ENCODE results near the gene GYS1.
A peak's percentile ranks its signal among the peaks of the same experiment; 100 is the strongest.

GYS1 gene

DNA sequence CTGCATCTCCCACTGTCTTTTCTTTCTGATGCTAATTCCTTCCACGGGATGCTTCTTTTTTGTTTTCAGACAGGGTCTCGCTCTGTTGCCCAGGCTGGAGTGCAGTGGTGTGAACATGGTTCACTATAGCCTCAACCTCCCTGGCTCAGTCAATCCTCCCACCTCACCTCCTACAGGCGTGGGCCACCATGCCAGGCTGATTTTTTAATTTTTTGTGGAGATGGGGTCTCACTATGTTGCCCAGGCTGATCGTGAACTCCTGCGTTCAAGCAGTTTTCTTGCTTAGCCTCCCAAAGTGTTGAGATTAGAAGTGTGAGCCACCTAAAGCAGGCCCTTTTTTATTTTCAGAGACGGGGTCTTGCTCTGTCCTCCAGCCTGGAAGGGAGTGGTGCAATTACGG is 4.8 kb downstream of the GYS1 start:
- DNase-seq = no peak

GRCh38 chr19:48987323-48987722 is 5.8 kb downstream of the GYS1 start:
- DNase-seq = no peak

- DNase-seq = no peak
These were observed 6.9 kb downstream of the GYS1 start for GRCh38 chr19:48986211-48986610.

- no peak for DNase-seq
These were observed 7.4 kb downstream of the GYS1 start for GRCh38 chr19:48985711-48986110.

DNA sequence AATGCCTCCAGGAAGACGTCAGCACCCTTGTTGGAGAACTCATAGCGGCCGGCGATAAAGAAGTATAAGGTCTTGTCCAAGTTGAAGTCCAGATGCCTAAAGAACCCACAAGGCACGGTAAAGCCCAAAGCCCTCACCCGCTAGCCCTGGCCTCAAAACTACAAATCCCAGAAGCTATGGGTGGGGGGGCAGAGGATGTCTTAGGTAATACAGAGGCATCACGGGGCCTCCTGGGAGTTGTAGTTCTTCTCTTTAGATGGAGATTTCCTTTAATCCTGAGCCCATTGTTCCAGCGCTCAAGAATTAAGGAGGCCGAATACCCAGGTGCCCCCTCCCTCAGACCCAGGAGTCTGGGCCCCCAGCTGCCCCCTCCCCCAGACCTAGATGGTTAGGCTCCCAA is 10.8 kb downstream of the GYS1 start:
- DNase-seq = no peak

GRCh38 chr19:48977061-48977460 is 16.0 kb downstream of the GYS1 start:
- no peak for DNase-seq

DNA sequence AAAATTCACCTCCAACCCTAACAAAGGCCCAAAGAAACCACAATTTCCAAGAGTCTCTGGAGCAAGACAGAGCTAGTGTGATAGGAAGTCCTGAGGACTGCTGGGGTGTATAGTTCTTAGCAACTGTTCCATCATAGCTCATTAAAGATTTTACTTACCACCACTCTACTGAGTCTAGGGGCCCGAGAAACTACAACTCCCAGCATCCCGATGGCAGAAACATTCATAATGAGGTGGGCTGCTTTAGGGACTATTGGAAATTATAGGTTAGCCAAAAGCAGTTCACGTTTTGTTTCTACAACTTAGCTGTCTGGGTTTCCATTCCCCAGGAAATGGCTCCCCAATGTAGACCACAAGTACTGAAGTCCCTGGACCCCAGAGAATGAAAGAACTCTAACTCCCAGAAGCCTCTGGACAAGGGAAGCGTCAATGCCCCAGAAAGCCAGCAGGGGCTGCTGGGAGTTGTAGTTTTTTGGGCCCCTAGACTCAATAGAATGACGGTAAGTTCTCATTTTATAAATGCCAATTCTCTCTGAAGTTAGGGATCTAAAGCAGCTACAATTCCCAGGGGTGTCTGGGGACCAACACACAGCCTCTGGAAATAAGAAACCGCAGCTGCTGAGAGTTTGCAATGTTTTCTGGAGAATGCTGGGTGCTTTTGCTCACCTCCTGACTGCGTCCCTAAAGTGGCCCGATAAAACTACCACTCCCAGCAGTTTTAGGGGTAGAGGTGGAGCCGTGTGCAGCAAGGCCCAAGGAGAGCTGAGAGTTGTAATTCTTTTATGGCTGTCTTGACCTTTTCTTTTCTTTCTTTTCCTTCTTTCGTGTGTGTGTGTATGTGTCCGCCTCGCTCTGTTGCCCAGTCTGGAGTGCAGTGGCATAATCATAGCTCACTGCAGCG is 16.9 kb downstream of the GYS1 start:
- no peak for DNase-seq

- DNase-seq = no peak
These were observed 22.1 kb downstream of the GYS1 start for GRCh38 chr19:48970923-48971395.

GRCh38 chr19:48970139-48970766 is 22.9 kb downstream of the GYS1 start:
- no peak for DNase-seq

GRCh38 chr19:48969276-48970138 is 23.6 kb downstream of the GYS1 start:
- no peak for DNase-seq

DNA sequence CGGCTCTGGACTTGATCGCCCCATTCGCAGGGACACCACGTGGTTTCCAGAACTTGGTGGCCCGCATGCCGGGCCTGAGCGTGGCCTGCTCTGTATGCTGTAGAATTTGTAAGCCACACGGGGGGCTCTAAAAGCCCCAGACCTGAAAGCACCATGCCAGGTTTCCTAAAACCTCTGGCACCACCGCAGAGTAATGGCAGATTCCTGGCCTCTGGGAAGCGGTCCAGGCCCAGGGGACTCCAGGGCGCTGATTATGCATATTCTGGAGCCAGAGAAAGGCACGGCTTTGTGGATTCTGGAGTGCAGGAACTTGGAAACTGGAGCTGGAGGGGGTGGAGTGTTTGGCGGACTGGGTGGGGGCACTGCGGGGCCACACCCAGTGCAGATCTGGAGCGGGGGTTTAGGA is 24.3 kb downstream of the GYS1 start:
- no peak for DNase-seq

GRCh38 chr19:48968179-48968661 is 24.9 kb downstream of the GYS1 start:
- no peak for DNase-seq

GRCh38 chr19:48967346-48968178 is 25.5 kb downstream of the GYS1 start:
- no peak for DNase-seq

DNA sequence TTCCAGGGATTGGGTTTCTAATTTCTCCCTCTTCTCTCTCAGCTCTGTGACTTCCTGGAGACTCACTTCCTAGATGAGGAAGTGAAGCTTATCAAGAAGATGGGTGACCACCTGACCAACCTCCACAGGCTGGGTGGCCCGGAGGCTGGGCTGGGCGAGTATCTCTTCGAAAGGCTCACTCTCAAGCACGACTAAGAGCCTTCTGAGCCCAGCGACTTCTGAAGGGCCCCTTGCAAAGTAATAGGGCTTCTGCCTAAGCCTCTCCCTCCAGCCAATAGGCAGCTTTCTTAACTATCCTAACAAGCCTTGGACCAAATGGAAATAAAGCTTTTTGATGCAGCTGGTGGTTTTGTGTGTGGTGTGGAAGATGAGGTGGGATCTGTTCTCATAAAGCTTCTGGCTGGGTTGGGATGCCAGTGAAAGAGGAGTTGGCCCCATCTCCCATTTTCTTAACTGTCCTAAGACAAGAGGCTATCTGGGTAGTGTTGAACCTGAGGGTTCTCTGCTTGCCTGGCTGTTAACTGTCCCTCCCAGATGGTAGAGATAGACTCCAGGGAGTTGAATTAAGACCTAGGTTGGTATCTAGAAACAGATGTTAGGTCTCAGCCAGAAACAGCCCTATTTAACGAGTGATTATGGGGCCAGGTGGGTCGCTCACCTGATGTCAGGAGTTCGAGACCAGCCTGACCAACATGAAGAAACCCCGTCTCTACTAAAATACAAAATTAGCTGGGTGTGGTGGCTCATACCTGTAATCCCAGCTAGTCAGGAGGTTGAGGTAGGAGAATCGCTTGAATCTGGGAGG is 26.4 kb downstream of the GYS1 start:
- no peak for DNase-seq

DNA sequence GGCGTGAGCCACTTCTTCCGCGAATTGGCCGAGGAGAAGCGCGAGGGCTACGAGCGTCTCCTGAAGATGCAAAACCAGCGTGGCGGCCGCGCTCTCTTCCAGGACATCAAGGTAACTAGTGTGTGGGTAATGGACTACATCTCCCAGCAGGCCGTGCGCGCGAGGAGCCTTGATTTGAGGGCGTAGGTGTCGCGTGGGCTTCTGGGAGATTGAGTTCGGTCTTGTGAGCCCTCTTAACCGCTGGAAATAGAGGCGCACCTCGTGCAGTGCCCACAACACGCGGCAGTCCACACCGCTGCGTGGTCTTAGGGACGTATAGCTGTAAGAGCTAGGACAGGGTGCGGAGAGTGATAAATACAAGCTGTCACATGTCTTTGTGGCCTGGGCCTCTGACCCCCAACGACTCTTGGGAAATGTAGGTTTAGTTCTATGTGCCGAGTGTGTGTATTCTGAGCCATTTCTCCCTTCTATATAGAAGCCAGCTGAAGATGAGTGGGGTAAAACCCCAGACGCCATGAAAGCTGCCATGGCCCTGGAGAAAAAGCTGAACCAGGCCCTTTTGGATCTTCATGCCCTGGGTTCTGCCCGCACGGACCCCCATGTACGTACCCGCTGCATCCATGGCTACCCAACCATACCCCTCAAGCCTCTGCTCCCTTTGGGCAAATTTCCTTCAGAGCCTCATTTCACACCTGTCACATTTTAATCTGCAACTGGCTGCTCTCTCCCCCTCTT is 27.1 kb downstream of the GYS1 start:
- no peak for DNase-seq

DNA sequence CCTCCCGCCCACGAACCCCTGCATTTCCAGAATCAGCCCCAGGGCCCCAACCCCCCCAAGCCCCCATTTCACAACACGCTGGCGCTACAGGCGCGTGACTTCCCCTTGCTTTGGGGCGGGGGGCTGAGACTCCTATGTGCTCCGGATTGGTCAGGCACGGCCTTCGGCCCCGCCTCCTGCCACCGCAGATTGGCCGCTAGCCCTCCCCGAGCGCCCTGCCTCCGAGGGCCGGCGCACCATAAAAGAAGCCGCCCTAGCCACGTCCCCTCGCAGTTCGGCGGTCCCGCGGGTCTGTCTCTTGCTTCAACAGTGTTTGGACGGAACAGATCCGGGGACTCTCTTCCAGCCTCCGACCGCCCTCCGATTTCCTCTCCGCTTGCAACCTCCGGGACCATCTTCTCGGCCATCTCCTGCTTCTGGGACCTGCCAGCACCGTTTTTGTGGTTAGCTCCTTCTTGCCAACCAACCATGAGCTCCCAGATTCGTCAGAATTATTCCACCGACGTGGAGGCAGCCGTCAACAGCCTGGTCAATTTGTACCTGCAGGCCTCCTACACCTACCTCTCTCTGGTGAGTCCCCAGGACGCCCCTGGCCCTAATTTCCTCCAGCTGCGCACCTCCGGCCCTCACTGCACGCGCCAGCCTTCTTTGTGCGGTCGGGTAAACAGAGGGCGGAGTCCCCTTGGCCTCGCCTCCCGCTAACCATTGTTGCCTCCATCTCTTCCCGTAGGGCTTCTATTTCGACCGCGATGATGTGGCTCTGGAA is 27.9 kb downstream of the GYS1 start, which contains the start of gene FTL:
Gene FTL, plus strand, starts transcription at position 270 of the 766 bp plus-strand sequence. Its CDS starts 199 bp downstream, at position 469.
- DNase-seq = peak; percentile 94

GRCh38 chr19:48964205-48965039 is 28.7 kb downstream of the GYS1 start:
- DNase-seq = no peak

DNA sequence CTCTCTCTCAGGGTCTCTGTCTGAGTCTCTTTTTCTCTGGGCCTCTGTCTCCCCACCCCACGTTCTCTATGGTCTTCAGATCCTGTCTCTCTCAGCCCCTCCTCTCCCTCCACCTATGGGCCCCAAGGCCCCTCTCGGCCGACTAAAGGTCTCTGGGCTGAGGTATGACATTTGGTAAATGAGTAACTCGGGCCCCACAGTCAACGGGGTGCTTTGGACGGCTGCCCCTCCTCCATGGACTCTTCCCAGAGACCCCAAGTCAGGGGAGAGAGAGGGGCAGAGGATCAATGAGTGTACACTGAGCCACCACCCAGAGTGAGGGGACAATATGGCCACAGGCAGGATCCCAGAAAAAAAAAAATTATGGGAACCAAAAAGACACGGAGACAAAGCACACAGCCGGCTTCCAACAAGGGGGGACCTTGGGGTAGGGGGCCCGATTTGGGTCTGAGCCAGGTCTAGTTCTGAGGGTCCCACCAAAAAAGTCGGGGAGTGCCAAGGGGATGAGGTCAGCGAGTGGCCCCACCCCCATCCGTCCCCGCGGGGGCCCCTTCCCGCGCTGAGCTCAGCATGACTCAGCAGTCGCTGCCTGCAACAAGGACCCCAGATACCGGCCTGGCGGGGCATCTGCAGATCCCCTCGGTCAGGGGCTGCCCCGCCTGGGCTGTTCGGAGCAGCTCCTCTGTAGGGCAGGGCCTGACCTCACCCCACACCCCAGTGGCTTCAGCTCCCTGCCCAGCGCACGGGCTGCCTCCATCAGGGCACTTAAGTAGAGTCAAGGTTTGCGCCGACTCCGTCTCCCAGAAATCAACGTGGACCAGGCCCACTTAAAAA is 29.5 kb downstream of the GYS1 start:
- DNase-seq = no peak
